ENCODE data around the gene NPY1R. TPM values are rescaled to one million over a fixed set of nuclear protein-coding genes. Genes with fewer than 3 reads are reported as not detected.

Gene NPY1R
- polyA plus RNA-seq (ENCODE audit: insufficient read length in 10 of 10): 10 to 100 TPM in 2 of 10 donors, 1 to 10 TPM in 8; 1.6 to 14.0 (median 6.0) TPM
- long read RNA-seq, donor 1, partial matches to known transcripts: 0 of 2 reads
- long read RNA-seq, donor 1, other reads (novel, unspliced or antisense): 0 of 2 reads
- long read RNA-seq, donor 2, partial matches to known transcripts: 0 of 1 reads
- long read RNA-seq, donor 2, other reads (novel, unspliced or antisense): 0 of 1 reads
- long read RNA-seq, donor 3: 0 reads
- long read RNA-seq, donor 4, partial matches to known transcripts: 0 of 1 reads
- long read RNA-seq, donor 4, other reads (novel, unspliced or antisense): 0 of 1 reads
- long read RNA-seq, donor 5, partial matches to known transcripts: 0 of 2 reads
- long read RNA-seq, donor 5, other reads (novel, unspliced or antisense): 0 of 2 reads
- long read RNA-seq, donor 6, partial matches to known transcripts: 0 of 2 reads
- long read RNA-seq, donor 6, other reads (novel, unspliced or antisense): 0 of 2 reads
- long read RNA-seq, donor 7, partial matches to known transcripts: 0 of 1 reads
- long read RNA-seq, donor 7, other reads (novel, unspliced or antisense): 0 of 1 reads
- long read RNA-seq, donor 8: 0 reads
- long read RNA-seq, donor 9: 0 reads

GRCh38 chr4:163332526-163333406, at the start of gene NPY1R:
NPY1R (minus strand) TSS chr4:163332596; CDS start chr4:163326554, 6,042 bp downstream.
- DNase-seq: peak; percentile 69 to 91 (median 82)

GRCh38 chr4:163380703-163381102, 48.3 kb upstream of the NPY1R start:
- DNase-seq: no peak

GRCh38 chr4:163378661-163379060, 46.3 kb upstream of the NPY1R start:
- DNase-seq: no peak

- no peak for DNase-seq
These were observed 39.6 kb upstream of the NPY1R start for GRCh38 chr4:163372029-163372428.

GRCh38 chr4:163367651-163368050, 35.3 kb upstream of the NPY1R start:
- DNase-seq: no peak

- DNase-seq: no peak
These were observed 23.7 kb upstream of the NPY1R start for GRCh38 chr4:163356104-163356503.

- no peak for DNase-seq
These were observed 20.7 kb upstream of the NPY1R start for GRCh38 chr4:163353054-163353453.

GRCh38 chr4:163350672-163351071, 18.3 kb upstream of the NPY1R start:
- no peak for DNase-seq

GRCh38 chr4:163344147-163345125, 12.0 kb upstream of the NPY1R start:
- peak in 2 of 3 donors; percentile 14 to 45 for DNase-seq

GRCh38 chr4:163343604-163344146, 11.3 kb upstream of the NPY1R start, which contains the start of gene NPY5R:
NPY5R (plus strand) TSS chr4:163343892; CDS start chr4:163350274, 6,382 bp downstream.
- DNase-seq: peak in 1 of 3 donors; percentile 24

GRCh38 chr4:163335384-163335783, 3.0 kb upstream of the NPY1R start:
- no peak for DNase-seq

- DNase-seq: peak in 2 of 3 donors; percentile 29 to 73
These were observed 593 bp downstream of the NPY1R start for GRCh38 chr4:163331629-163332376.

GRCh38 chr4:163330916-163331628, 1.3 kb downstream of the NPY1R start:
- DNase-seq: peak in 1 of 3 donors; percentile 40

GRCh38 chr4:163317110-163317509, 15.3 kb downstream of the NPY1R start:
- no peak for DNase-seq

GRCh38 chr4:163309466-163309865, 22.9 kb downstream of the NPY1R start:
- DNase-seq: peak in 2 of 3 donors; percentile 5 to 42

GRCh38 chr4:163303069-163303468, 29.3 kb downstream of the NPY1R start:
- DNase-seq: no peak

GRCh38 chr4:163300445-163300844, 32.0 kb downstream of the NPY1R start:
- DNase-seq: no peak

- DNase-seq: no peak
These were observed 37.3 kb downstream of the NPY1R start for GRCh38 chr4:163295138-163295537.

- no peak for DNase-seq
These were observed 48.1 kb downstream of the NPY1R start for GRCh38 chr4:163284304-163284703.

Data from muscle of back (tissue), 13 donors.